Neutrophil (primary cell): ENCODE measurements around the gene TP53RK.

Experiments used
- H3K27ac ChIP-seq: fragments of 200-600 bp; sonication (generic); 2 replicates; pipeline ENCODE4 v1.5.1; 2016; ENCODE audit warnings: mild to moderate bottlenecking, moderate library complexity
- H3K27me3 ChIP-seq: fragments of 200-600 bp; sonication (generic); 2 replicates; pipeline ENCODE4 v1.6.0; 2016; ENCODE audit warnings: mild to moderate bottlenecking
- H3K36me3 ChIP-seq: fragments of 200-600 bp; sonication (generic); 2 replicates; pipeline ENCODE4 v1.5.1; 2017
- H3K4me1 ChIP-seq, 2 experiments: fragments of 200-600 bp in 1 of 2; sonication (generic) in 1 of 2; 1 replicate in 1 of 2; 2 replicates in 1 of 2; pipeline versions ENCODE4 v1.5.1 to v1.6.1; 2013 to 2016; ENCODE audit warnings: low read depth in 1 of 2, low read length in 1 of 2, mild to moderate bottlenecking in 1 of 2, moderate library complexity in 1 of 2; ENCODE audit not compliant: control insufficient read depth in 1 of 2, insufficient read depth in 1 of 2
- H3K4me3 ChIP-seq, 2 experiments: fragments of 200-600 bp in 1 of 2; sonication (generic) in 1 of 2; 1 replicate in 1 of 2; 2 replicates in 1 of 2; pipeline ENCODE4 v1.5.1; 2013 to 2016; ENCODE audit warnings: low read depth in 1 of 2, low read length in 1 of 2, mild to moderate bottlenecking in 1 of 2, moderate library complexity in 1 of 2
- H3K9me3 ChIP-seq: fragments of 200-600 bp; sonication (generic); 2 replicates; pipeline ENCODE4 v1.5.1; 2016
- CTCF ChIP-seq: fragments of 200-600 bp; sonication (generic); IDR thresholded peaks from 2 replicates; pipeline ENCODE4 v1.5.1; 2016; ENCODE audit warnings: antibody characterized with exemption

Gene TP53RK

GRCh38 chr20:46695892-46696291, 6.6 kb upstream of the TP53RK start:
- no peak overlapping the region for H3K4me3 ChIP-seq
- no peaks in the 10 kb centered on the region for H3K9me3 ChIP-seq
- H3K4me1 ChIP-seq, result peaks cover 3 to 8% of the 10 kb centered on the region in 2 experiments
- no peaks in the 10 kb centered on the region for H3K36me3 ChIP-seq
- no peak for TF ChIP-seq CTCF
- H3K27me3 ChIP-seq, result no peaks in the 10 kb centered on the region
- H3K27ac ChIP-seq, result no peak overlapping the region

GRCh38 chr20:46694484-46694883, 5.2 kb upstream of the TP53RK start:
- TF ChIP-seq CTCF, result no peak
- no peaks in the 10 kb centered on the region for H3K9me3 ChIP-seq
- H3K4me3 ChIP-seq, result no peak overlapping the region
- no peaks in the 10 kb centered on the region for H3K27me3 ChIP-seq
- peak overlapping the region; percentile 23 for H3K27ac ChIP-seq
- peaks cover 6 to 21% of the 10 kb centered on the region in 2 experiments for H3K4me1 ChIP-seq
- no peaks in the 10 kb centered on the region for H3K36me3 ChIP-seq

GRCh38 chr20:46691196-46691595, 2.0 kb upstream of the TP53RK start:
- no peaks in the 10 kb centered on the region for H3K27me3 ChIP-seq

GRCh38 chr20:46690219-46691106, 1.2 kb upstream of the TP53RK start:
- Histone ChIP-seq H3K27ac (no peak overlapping the region), H3K36me3 (no peaks in the 10 kb centered on the region), H3K4me1 (peaks cover 20 to 38% of the 10 kb centered on the region in 2 experiments), H3K27me3 (no peaks in the 10 kb centered on the region), H3K4me3 (peak overlapping the region in 1 of 2 experiments; percentile 75), H3K9me3 (no peaks in the 10 kb centered on the region)
- no peak for TF ChIP-seq CTCF

More at GRCh38 chr20:46691196-46691595, 2.0 kb upstream of the TP53RK start:
- no peaks in the 10 kb centered on the region for H3K36me3 ChIP-seq
- no peak overlapping the region for H3K4me3 ChIP-seq
- H3K27ac ChIP-seq, result no peak overlapping the region
- H3K4me1 ChIP-seq, result peaks cover 20 to 38% of the 10 kb centered on the region in 2 experiments
- no peak for TF ChIP-seq CTCF
- H3K9me3 ChIP-seq, result no peaks in the 10 kb centered on the region

- H3K4me3 ChIP-seq, result peak overlapping the region; percentile 75 to 89
- no peaks in the 10 kb centered on the region for H3K36me3 ChIP-seq
- H3K27ac ChIP-seq, result peak overlapping the region; percentile 77
- no peak for TF ChIP-seq CTCF
- no peaks in the 10 kb centered on the region for H3K27me3 ChIP-seq
- H3K9me3 ChIP-seq, result no peaks in the 10 kb centered on the region
- H3K4me1 ChIP-seq, result peaks cover 20 to 38% of the 10 kb centered on the region in 2 experiments
These were observed 476 bp upstream of the TP53RK start for GRCh38 chr20:46689754-46690085.
